Measurements from ENCODE around the gene PRAMEF12.
"Not testable (repeated sequence)": the region's sequence is repeated elsewhere in the genome, so short reads cannot be mapped to it uniquely, and the experiment has no call there.

PRAMEF12 gene

GRCh38 chr1:12773438-12773837 is at the start of gene PRAMEF12:
Gene PRAMEF12 (plus strand): TSS chr1:12773738. CDS start chr1:12774868, 1,130 bp downstream.
- no peak within 1 kb of the TSS for H3K4me3 ChIP-seq (ENCODE audit: low read depth in 1 of 2, low read length in 1 of 2)
- no peak within 1 kb of the TSS for H3K27ac ChIP-seq
- TF ChIP-seq CTCF (IDR thresholded peaks at IDR 0.05), result no peak
- H3K4me1 ChIP-seq (ENCODE audit: control insufficient read depth in 1 of 2, insufficient read depth in 1 of 2, low read depth in 1 of 2, low read length in 1 of 2), result no peaks in the 10 kb centered on the region
- no peaks in the 10 kb centered on the region for H3K9me3 ChIP-seq
- H3K36me3 ChIP-seq, result no peaks in the 10 kb centered on the region
- peaks cover 44% of the 10 kb centered on the region for H3K27me3 ChIP-seq

- no peak for TF ChIP-seq CTCF (IDR thresholded peaks at IDR 0.05)
- Histone ChIP-seq H3K36me3 (no peaks in the 10 kb centered on the region), H3K4me3 (ENCODE audit: low read depth in 1 of 2, low read length in 1 of 2) (no peak overlapping the region), H3K4me1 (ENCODE audit: control insufficient read depth in 1 of 2, insufficient read depth in 1 of 2, low read depth in 1 of 2, low read length in 1 of 2) (no peaks in the 10 kb centered on the region), H3K27ac (no peak overlapping the region), H3K27me3 (peaks cover 4% of the 10 kb centered on the region), H3K9me3 (no peaks in the 10 kb centered on the region)
These were observed 45.1 kb upstream of the PRAMEF12 start for GRCh38 chr1:12728391-12728790.

DNA sequence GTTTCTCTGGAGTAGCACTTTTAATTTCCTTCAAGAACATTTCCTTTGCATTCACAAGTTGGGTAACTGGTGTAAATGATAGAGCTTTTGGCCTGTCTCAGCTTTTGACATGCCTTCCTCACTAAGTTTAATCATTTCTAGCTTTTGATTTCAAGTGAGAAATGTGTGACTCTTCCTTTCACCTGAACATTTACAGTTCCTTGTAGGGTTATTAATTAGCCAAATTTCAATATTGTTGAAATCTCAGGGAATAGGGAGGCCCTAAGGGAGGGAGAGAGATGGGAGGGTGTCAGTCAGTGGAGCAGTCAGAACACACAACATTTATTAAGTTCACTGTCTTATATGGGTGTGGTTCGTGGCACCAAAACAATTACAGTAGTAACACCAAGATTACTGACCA is 43.4 kb upstream of the PRAMEF12 start:
- H3K4me3 ChIP-seq (ENCODE audit: low read depth in 1 of 2, low read length in 1 of 2), result no peak overlapping the region
- no peak for TF ChIP-seq CTCF (IDR thresholded peaks at IDR 0.05)

GRCh38 chr1:12731084-12731483 is 42.5 kb upstream of the PRAMEF12 start:
- H3K4me3 ChIP-seq (ENCODE audit: low read depth in 1 of 2, low read length in 1 of 2); H3K9me3 ChIP-seq; H3K36me3 ChIP-seq; H3K4me1 ChIP-seq (ENCODE audit: control insufficient read depth in 1 of 2, insufficient read depth in 1 of 2, low read depth in 1 of 2, low read length in 1 of 2); H3K27ac ChIP-seq: not testable (repeated sequence)
- peaks cover 29% of the 10 kb centered on the region for H3K27me3 ChIP-seq

More for the DNA sequence above, 43.4 kb upstream of the PRAMEF12 start:
- H3K4me1 ChIP-seq (ENCODE audit: control insufficient read depth in 1 of 2, insufficient read depth in 1 of 2, low read depth in 1 of 2, low read length in 1 of 2), result no peaks in the 10 kb centered on the region
- no peak overlapping the region for H3K27ac ChIP-seq
- H3K36me3 ChIP-seq, result no peaks in the 10 kb centered on the region
- H3K27me3 ChIP-seq, result peaks cover 22% of the 10 kb centered on the region
- no peaks in the 10 kb centered on the region for H3K9me3 ChIP-seq

DNA sequence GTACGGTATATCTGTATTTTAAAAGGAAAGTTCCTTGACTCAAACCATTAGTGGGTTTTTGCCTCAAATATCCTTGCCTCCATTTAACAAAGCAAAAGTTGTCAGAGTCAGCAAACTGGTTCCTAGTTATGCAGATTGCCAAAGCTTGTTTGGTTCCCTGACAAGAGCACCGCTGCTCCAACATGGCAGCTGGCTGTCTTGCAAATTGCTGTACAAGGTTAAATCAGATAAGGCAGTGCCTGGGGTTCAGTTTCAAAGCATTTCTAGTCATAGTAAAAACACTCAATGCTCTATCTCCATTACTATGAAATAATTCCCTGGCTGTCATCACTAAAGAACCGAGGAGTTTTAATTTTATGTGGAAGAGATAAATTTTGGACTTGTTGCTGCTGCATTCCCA is 38.9 kb upstream of the PRAMEF12 start:
- no peak for TF ChIP-seq CTCF (IDR thresholded peaks at IDR 0.05)
- Histone ChIP-seq H3K27ac (no peak overlapping the region), H3K4me3 (ENCODE audit: low read depth in 1 of 2, low read length in 1 of 2) (no peak overlapping the region), H3K4me1 (ENCODE audit: control insufficient read depth in 1 of 2, insufficient read depth in 1 of 2, low read depth in 1 of 2, low read length in 1 of 2) (no peaks in the 10 kb centered on the region), H3K36me3 (no peaks in the 10 kb centered on the region), H3K9me3 (no peaks in the 10 kb centered on the region), H3K27me3 (peaks cover 43% of the 10 kb centered on the region)

DNA sequence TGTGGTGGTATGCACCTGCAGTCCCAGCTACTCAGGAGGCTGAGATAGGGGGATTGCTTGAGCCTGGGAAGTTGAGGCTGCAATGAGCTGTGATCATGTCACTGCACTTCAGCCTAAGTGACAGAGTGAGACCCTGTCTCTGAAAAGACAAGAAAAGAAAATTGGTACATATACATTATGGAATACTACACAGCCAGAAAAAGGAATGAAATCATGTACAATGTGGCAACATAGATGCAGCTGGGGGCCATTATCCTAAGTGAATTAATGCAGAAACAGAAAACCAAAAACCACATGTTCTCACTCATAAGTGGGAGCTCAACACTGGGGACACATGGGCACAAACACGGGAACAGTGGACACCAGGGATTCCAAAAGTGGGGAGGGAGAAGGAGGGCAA is 34.6 kb upstream of the PRAMEF12 start:
- no peak overlapping the region for H3K27ac ChIP-seq
- H3K4me1 ChIP-seq (ENCODE audit: control insufficient read depth in 1 of 2, insufficient read depth in 1 of 2, low read depth in 1 of 2, low read length in 1 of 2), result no peaks in the 10 kb centered on the region
- no peak for TF ChIP-seq CTCF (IDR thresholded peaks at IDR 0.05)
- no peaks in the 10 kb centered on the region for H3K36me3 ChIP-seq
- no peaks in the 10 kb centered on the region for H3K9me3 ChIP-seq
- no peak overlapping the region for H3K4me3 ChIP-seq (ENCODE audit: low read depth in 1 of 2, low read length in 1 of 2)
- H3K27me3 ChIP-seq, result peaks cover 37% of the 10 kb centered on the region

All from neutrophil (primary cell).